Effector memory CD8-positive, alpha-beta T cell (primary cell): ENCODE measurements around the gene TUFM.
"Not testable (repeated sequence)": the region's sequence is repeated elsewhere in the genome, so short reads cannot be mapped to it uniquely, and the experiment has no call there.

Experiments used
- ATAC-seq: fragments of 150-1000 bp; cut with Tn5 transposase; replicated peaks from 2 replicates; pipeline ENCODE4 v1.10.0; 2021; ENCODE audit warnings: mild to moderate bottlenecking, moderate library complexity
- DNase-seq, 3 experiments: peaks; one replicate each; pipeline ENCODE4 v3.0.0; 2021
- H3K27ac Mint-ChIP-seq, 2 donors: one replicate each; pipeline ENCODE4 v1.8.0; 2022; ENCODE audit warnings: mild to moderate bottlenecking in 2 of 2, mixed read lengths in 2 of 2, moderate library complexity in 2 of 2
- H3K27me3 Mint-ChIP-seq, 2 donors: one replicate each; pipeline ENCODE4 v1.8.0; 2022; ENCODE audit warnings: mixed read lengths in 2 of 2
- H3K36me3 Mint-ChIP-seq: one replicate; pipeline ENCODE4 v1.8.0; 2022; ENCODE audit warnings: mild to moderate bottlenecking, moderate library complexity, mixed read lengths; ENCODE audit not compliant: insufficient read depth
- H3K4me1 Mint-ChIP-seq, 2 donors: one replicate each; pipeline ENCODE4 v1.8.0; 2022; ENCODE audit warnings: low read depth in 2 of 2, mixed read lengths in 2 of 2
- H3K4me3 Mint-ChIP-seq, 2 donors: one replicate each; pipeline ENCODE4 v1.8.0; 2022; ENCODE audit warnings: mild to moderate bottlenecking in 2 of 2, mixed read lengths in 2 of 2, moderate library complexity in 2 of 2
- H3K9me3 Mint-ChIP-seq, 2 donors: one replicate each; pipeline ENCODE4 v1.8.0; 2022; ENCODE audit warnings: mixed read lengths in 2 of 2

TUFM gene

GRCh38 chr16:28867646-28868045 lies 21.5 kb upstream of the TUFM start:
- Mint-ChIP-seq H3K36me3 (peaks cover 58% of the 10 kb centered on the region), H3K4me1 (peaks cover 24 to 34% of the 10 kb centered on the region in 2 donors)
- H3K4me3 Mint-ChIP-seq = not testable (repeated sequence)

GRCh38 chr16:28867241-28867640 lies 21.1 kb upstream of the TUFM start:
- no peak overlapping the region for H3K4me3 Mint-ChIP-seq
- no peak for ATAC-seq

More at GRCh38 chr16:28867646-28868045, 21.5 kb upstream of the TUFM start:
- not testable (repeated sequence) for DNase-seq, H3K27ac Mint-ChIP-seq, H3K27me3 Mint-ChIP-seq, ATAC-seq, H3K9me3 Mint-ChIP-seq

GRCh38 chr16:28866454-28866804 lies 20.3 kb upstream of the TUFM start:
- no peaks in the 10 kb centered on the region for H3K27me3 Mint-ChIP-seq
- peak overlapping the region in 1 of 2 donors; percentile 98 for H3K27ac Mint-ChIP-seq
- peaks cover 51% of the 10 kb centered on the region for H3K36me3 Mint-ChIP-seq
- no peak overlapping the region for H3K4me3 Mint-ChIP-seq
- H3K4me1 Mint-ChIP-seq = peaks cover 26 to 34% of the 10 kb centered on the region in 2 donors
- ATAC-seq = no peak
- H3K9me3 Mint-ChIP-seq = no peaks in the 10 kb centered on the region
- DNase-seq = no peak

More at GRCh38 chr16:28867241-28867640, 21.1 kb upstream of the TUFM start:
- DNase-seq = no peak
- Mint-ChIP-seq H3K36me3 (peaks cover 58% of the 10 kb centered on the region), H3K4me1 (peaks cover 24 to 34% of the 10 kb centered on the region in 2 donors), H3K9me3 (no peaks in the 10 kb centered on the region), H3K27ac (no peak overlapping the region), H3K27me3 (no peaks in the 10 kb centered on the region)

GRCh38 chr16:28865722-28866453 lies 19.7 kb upstream of the TUFM start:
- no peaks in the 10 kb centered on the region for H3K9me3 Mint-ChIP-seq
- no peaks in the 10 kb centered on the region for H3K27me3 Mint-ChIP-seq
- DNase-seq (no peak), ATAC-seq (no peak)
- peak overlapping the region in 1 of 2 donors; percentile 98 for H3K27ac Mint-ChIP-seq
- H3K4me1 Mint-ChIP-seq = peaks cover 26 to 34% of the 10 kb centered on the region in 2 donors
- peak overlapping the region in 1 of 2 donors; percentile 97 for H3K4me3 Mint-ChIP-seq
- H3K36me3 Mint-ChIP-seq = peaks cover 47% of the 10 kb centered on the region

GRCh38 chr16:28865001-28865688 lies 19.0 kb upstream of the TUFM start:
- peak overlapping the region; percentile 96 to 97 for H3K4me3 Mint-ChIP-seq
- H3K27ac Mint-ChIP-seq = peak overlapping the region; percentile 94 to 98
- H3K9me3 Mint-ChIP-seq = no peaks in the 10 kb centered on the region
- H3K36me3 Mint-ChIP-seq = peaks cover 41% of the 10 kb centered on the region
- H3K4me1 Mint-ChIP-seq = peaks cover 26 to 34% of the 10 kb centered on the region in 2 donors
- DNase-seq (no peak), ATAC-seq (no peak)
- no peaks in the 10 kb centered on the region for H3K27me3 Mint-ChIP-seq

- Mint-ChIP-seq H3K27me3 (no peaks in the 10 kb centered on the region), H3K27ac (peak overlapping the region; percentile 94 to 98), H3K4me1 (peaks cover 26 to 34% of the 10 kb centered on the region in 2 donors), H3K36me3 (peaks cover 32% of the 10 kb centered on the region), H3K9me3 (no peaks in the 10 kb centered on the region), H3K4me3 (peak overlapping the region; percentile 96 to 97)
- ATAC-seq (peak; percentile 5), DNase-seq (peak in 2 of 3 experiments; percentile 17 to 26)
Observed at GRCh38 chr16:28863929-28864793, 18.0 kb upstream of the TUFM start.

GRCh38 chr16:28859326-28859725 lies 13.2 kb upstream of the TUFM start:
- H3K4me3 Mint-ChIP-seq = no peak overlapping the region
- no peaks in the 10 kb centered on the region for H3K27me3 Mint-ChIP-seq
- no peaks in the 10 kb centered on the region for H3K9me3 Mint-ChIP-seq

GRCh38 chr16:28858421-28858820 lies 12.3 kb upstream of the TUFM start:
- no peaks in the 10 kb centered on the region for H3K27me3 Mint-ChIP-seq
- ATAC-seq (no peak), DNase-seq (no peak)
- peaks cover 7% of the 10 kb centered on the region for H3K36me3 Mint-ChIP-seq
- no peak overlapping the region for H3K4me3 Mint-ChIP-seq
- H3K4me1 Mint-ChIP-seq = peaks cover 5 to 6% of the 10 kb centered on the region in 2 donors
- no peak overlapping the region for H3K27ac Mint-ChIP-seq
- no peaks in the 10 kb centered on the region for H3K9me3 Mint-ChIP-seq

More at GRCh38 chr16:28859326-28859725, 13.2 kb upstream of the TUFM start:
- H3K4me1 Mint-ChIP-seq = peaks cover 10 to 14% of the 10 kb centered on the region in 2 donors
- H3K27ac Mint-ChIP-seq = no peak overlapping the region
- peaks cover 11% of the 10 kb centered on the region for H3K36me3 Mint-ChIP-seq
- ATAC-seq (no peak), DNase-seq (no peak)

GRCh38 chr16:28846933-28847273 lies 755 bp upstream of the TUFM start:
- DNase-seq = no peak

GRCh38 chr16:28845761-28846079 lies 428 bp downstream of the TUFM start:
- no peak for ATAC-seq
- Mint-ChIP-seq H3K27me3 (no peaks in the 10 kb centered on the region), H3K27ac (peak overlapping the region; percentile 94 to 95), H3K9me3 (no peaks in the 10 kb centered on the region), H3K36me3 (peaks cover 34% of the 10 kb centered on the region), H3K4me3 (peak overlapping the region; percentile 94 to 95), H3K4me1 (peaks cover 28 to 30% of the 10 kb centered on the region in 2 donors)
- DNase-seq = no peak

More at GRCh38 chr16:28846933-28847273, 755 bp upstream of the TUFM start:
- Mint-ChIP-seq H3K27ac (peak overlapping the region; percentile 94 to 95), H3K36me3 (peaks cover 25% of the 10 kb centered on the region), H3K27me3 (no peaks in the 10 kb centered on the region), H3K9me3 (no peaks in the 10 kb centered on the region), H3K4me1 (peaks cover 28 to 30% of the 10 kb centered on the region in 2 donors), H3K4me3 (peak overlapping the region; percentile 94 to 95)
- ATAC-seq = peak; percentile 1

- peaks cover 31% of the 10 kb centered on the region for H3K36me3 Mint-ChIP-seq
- H3K4me1 Mint-ChIP-seq = peaks cover 28 to 30% of the 10 kb centered on the region in 2 donors
- H3K4me3 Mint-ChIP-seq = peak overlapping the region; percentile 94 to 95
- peak overlapping the region; percentile 94 to 95 for H3K27ac Mint-ChIP-seq
- ATAC-seq (no peak), DNase-seq (no peak)
- no peaks in the 10 kb centered on the region for H3K27me3 Mint-ChIP-seq
- no peaks in the 10 kb centered on the region for H3K9me3 Mint-ChIP-seq
Observed at GRCh38 chr16:28845293-28845692, 855 bp downstream of the TUFM start.

- Mint-ChIP-seq H3K4me1 (peaks cover 28 to 30% of the 10 kb centered on the region in 2 donors), H3K36me3 (peaks cover 35% of the 10 kb centered on the region), H3K27me3 (no peaks in the 10 kb centered on the region), H3K9me3 (no peaks in the 10 kb centered on the region), H3K27ac (peak overlapping the region; percentile 94 to 95), H3K4me3 (peak overlapping the region; percentile 94 to 95)
- DNase-seq (no peak), ATAC-seq (no peak)
Observed at GRCh38 chr16:28844226-28844885, 1.8 kb downstream of the TUFM start.

GRCh38 chr16:28843766-28844165 lies 2.4 kb downstream of the TUFM start:
- ATAC-seq = no peak
- DNase-seq = no peak
- Mint-ChIP-seq H3K4me1 (peaks cover 28 to 30% of the 10 kb centered on the region in 2 donors), H3K27ac (peak overlapping the region in 1 of 2 donors; percentile 95), H3K27me3 (no peaks in the 10 kb centered on the region), H3K36me3 (peaks cover 35% of the 10 kb centered on the region), H3K9me3 (no peaks in the 10 kb centered on the region), H3K4me3 (peak overlapping the region; percentile 19 to 94)
